ENCODE measurements around the gene MUC4. TPM values are rescaled to one million over a fixed set of nuclear protein-coding genes. Genes with fewer than 3 reads are reported as not detected.

MUC4 gene
- polyA plus RNA-seq, 1 of the 3 experiments (the other 2 are of a cell fraction) = 0.07 TPM

- no peak overlapping the region for H3K4me3 ChIP-seq (ENCODE audit: low read depth in 2 of 2, low read length in 1 of 2)
- TF ChIP-seq FOSL2 (IDR thresholded peaks at IDR 0.05; ENCODE audit: borderline replicate concordance, low read depth) (no peak), CTCF (IDR thresholded peaks at IDR 0.05) (no peak), RXRA (IDR thresholded peaks at IDR 0.05; ENCODE audit: borderline replicate concordance, low read depth) (no peak), FOXJ3 (CRISPR knock-in tag; IDR thresholded peaks at IDR 0.05) (no peak), EP300 (IDR thresholded peaks at IDR 0.05; ENCODE audit: borderline replicate concordance in 1 of 2, low read depth in 1 of 2, low read length in 1 of 2) (no peak), GATA2 (CRISPR knock-in tag; IDR thresholded peaks at IDR 0.05) (no peak), TCF12 (IDR thresholded peaks at IDR 0.05) (no peak), YY1 (IDR thresholded peaks at IDR 0.05; ENCODE audit: low read depth) (no peak), GABPA (IDR thresholded peaks at IDR 0.05; ENCODE audit: low read depth) (no peak), ZBTB33 (IDR thresholded peaks at IDR 0.05; ENCODE audit: borderline replicate concordance, low read depth) (no peak), MAX (IDR thresholded peaks at IDR 0.05; ENCODE audit: low read depth) (no peak), NRF1 (IDR thresholded peaks at IDR 0.05; ENCODE audit: low read depth, low read length) (no peak), POLR2AphosphoS5 (IDR thresholded peaks at IDR 0.05; ENCODE audit: low read depth, low read length) (no peak), ELF1 (IDR thresholded peaks at IDR 0.05) (no peak), RCOR1 (IDR thresholded peaks at IDR 0.05; ENCODE audit: low read length) (no peak), SMC3 (IDR thresholded peaks at IDR 0.05; ENCODE audit: low read depth, low read length) (no peak), MXI1 (IDR thresholded peaks at IDR 0.05; ENCODE audit: low read depth, low read length) (no peak), FOXM1 (IDR thresholded peaks at IDR 0.05; ENCODE audit: low read depth) (no peak), PBX3 (IDR thresholded peaks at IDR 0.05) (no peak)
- WGBS (ENCODE audit: low lambda C conversion rate) = 39% methylated on average over 4 of the region's 4 CpGs
- no peaks in the 10 kb centered on the region for H3K79me2 ChIP-seq (ENCODE audit: insufficient read depth)
- peaks cover 0 to 3% of the 10 kb centered on the region in 2 experiments; a peak in 1 of 4 replicates for H3K4me1 ChIP-seq (ENCODE audit: control insufficient read depth in 1 of 2, insufficient read depth in 2 of 2, low read depth in 1 of 2, low read length in 1 of 2)
- ChIA-PET CTCF (interaction anchor here (0.6 to 1.7 kb wide), 2 partner anchors 17 to 106 kb away, joined by 3 to 5 read pairs; no protein-coding TSS in a partner anchor), POLR2A (no interaction called here)
- no peaks in the 10 kb centered on the region for H3K9me3 ChIP-seq
- peaks cover 5% of the 10 kb centered on the region; the same call in 1 of the 2 replicates for H3K27me3 ChIP-seq (ENCODE audit: insufficient read depth)
- H3F3A ChIP-seq (replicated peaks; ENCODE audit: insufficient read depth) = no peaks in the 10 kb centered on the region
- DNase-seq = no peak
- no peaks in the 10 kb centered on the region for H3K36me3 ChIP-seq (replicated peaks in 1 of 2; ENCODE audit: control insufficient read depth in 1 of 2, insufficient read depth in 2 of 2, low read length in 1 of 2)
- H3K9ac ChIP-seq = no peak overlapping the region
- H3K9me2 ChIP-seq = no peaks in the 10 kb centered on the region
- no peak overlapping the region for H3K27ac ChIP-seq (ENCODE audit: low read depth in 2 of 2, low read length in 1 of 2)
- H4K20me1 ChIP-seq (ENCODE audit: insufficient read depth) = no peaks in the 10 kb centered on the region
- H3K4me2 ChIP-seq = no peak overlapping the region
- H2AFZ ChIP-seq (ENCODE audit: low read depth) = no peak overlapping the region
Observed at GRCh38 chr3:195744437-195744836, 67.3 kb downstream of the MUC4 start.
